SK-MEL-5 (cell line): ENCODE data around the gene SYNJ1. TPM values are rescaled to one million over a fixed set of nuclear protein-coding genes. Genes with fewer than 3 reads are reported as not detected.
A peak's percentile ranks its signal among the peaks of the same experiment; 100 is the strongest.
"Not testable (repeated sequence)": the region's sequence is repeated elsewhere in the genome, so short reads cannot be mapped to it uniquely, and the experiment has no call there.

Experiments used
- DNase-seq: peaks from one replicate; pipeline ENCODE4 v3.0.0-alpha.2; 2016; ENCODE audit warnings: low read depth, low spot score
- in situ Hi-C: cut with HindIII; loops from 2 replicates; pipeline ENCODE4 v1.10.0; 2016; ENCODE audit warnings: low sequenced_read_pairs, high pct_unique_total_duplicates, low pct_unique_long_range_greater_than_20kb
- total RNA-seq: library from RNA; depleted of rRNA; stranded (reverse); fragments of >200 nt; shearing (Covaris generic); gene quantifications from 2 replicates; pipeline ENCODE4 v1.2.3, GENCODE V29; 2014

SYNJ1 gene
- total RNA-seq, 1 experiment from 2014 or later = 34.5 TPM

DNA sequence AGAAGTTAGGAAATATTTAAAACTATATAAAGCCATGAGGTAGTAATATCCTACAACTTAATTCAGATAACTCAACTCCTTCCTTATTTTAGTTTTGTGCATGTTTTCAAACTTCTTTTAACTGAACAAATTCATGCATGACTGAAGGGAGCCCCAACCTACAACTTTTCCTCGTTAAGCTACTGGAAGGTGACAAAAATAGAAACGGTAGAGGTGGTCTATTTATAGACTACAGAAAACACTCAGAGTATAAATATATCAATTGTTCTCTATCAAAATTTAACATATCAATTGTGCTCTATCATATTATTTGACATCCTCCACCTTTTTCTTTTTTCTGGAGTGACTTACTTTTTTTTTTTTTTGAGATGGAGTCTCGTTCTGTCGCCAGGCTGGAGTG lies 16.8 kb downstream of the SYNJ1 start:
- in situ Hi-C loops = no loop called here
- no peak for DNase-seq

DNA sequence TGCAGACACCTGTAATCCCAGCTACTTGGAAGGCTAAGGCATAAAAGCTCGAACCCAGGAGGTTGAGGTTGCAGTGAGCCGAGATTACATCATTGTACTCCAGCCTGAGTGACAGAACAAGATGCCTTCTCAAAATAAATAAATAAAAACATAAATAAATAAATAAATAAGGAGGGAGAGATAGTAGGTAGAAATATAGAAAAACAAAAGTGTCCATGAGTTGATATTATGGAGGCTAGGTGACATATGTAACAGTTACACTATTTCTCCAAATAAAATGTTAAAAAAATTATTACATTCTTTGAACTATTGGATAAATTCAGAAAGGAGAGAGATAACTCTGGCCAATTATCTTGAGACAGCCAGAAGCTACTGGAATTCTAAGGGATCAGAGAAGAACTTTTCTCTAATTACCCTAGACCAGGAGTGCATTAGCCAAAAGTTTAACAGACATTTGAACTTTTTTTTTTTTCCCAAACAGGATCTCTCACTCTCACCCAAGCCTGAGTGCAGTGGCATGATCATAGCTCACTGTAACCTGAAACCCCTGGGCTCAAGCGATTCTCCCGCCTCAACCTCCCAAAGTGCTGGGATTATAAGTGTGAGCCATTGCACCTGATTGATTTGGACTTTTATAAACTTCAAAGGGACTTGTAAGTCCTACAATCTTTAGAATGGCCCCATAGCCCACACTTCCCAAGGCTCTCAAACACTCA lies 17.6 kb downstream of the SYNJ1 start:
- in situ Hi-C loops = no loop called here
- no peak for DNase-seq

DNA sequence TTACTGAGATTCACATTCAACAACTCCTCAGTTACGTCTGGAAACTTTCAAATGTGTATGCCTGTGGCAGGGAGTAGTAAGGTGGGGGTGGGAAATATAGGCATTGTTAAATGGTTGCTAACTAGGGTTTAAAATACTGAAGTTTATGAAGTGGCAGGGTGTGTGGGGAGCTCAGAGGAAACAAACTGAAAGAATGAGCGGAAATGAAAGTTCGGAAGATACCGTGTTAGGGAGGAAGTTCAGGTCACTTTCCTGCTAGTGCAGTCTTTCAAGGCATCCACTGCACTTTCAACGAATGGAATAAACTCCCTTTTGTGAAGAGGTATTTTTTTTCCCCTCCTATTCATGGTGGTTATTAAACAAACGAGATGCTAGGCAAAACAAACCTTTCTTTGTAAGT lies 19.7 kb downstream of the SYNJ1 start:
- in situ Hi-C loops = no loop called here
- peak; percentile 31 for DNase-seq

DNA sequence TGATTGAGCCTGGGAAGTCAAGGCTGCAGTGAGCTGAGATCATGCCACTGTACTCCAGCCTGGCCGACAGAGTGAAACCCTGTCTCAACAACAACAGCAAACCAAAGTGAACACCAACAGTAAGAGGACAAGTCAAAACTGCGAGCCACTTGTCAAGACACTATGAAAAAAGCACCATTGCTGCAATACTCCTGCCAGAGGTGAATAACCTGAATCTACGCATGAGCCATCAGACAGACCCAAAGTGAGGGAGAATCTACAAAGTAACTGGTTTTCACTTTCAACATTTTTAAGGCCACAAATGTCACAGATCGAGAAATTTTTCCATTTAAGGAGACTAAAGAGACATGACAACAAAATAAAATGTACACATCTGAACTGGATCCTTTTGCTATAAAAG lies 21.9 kb downstream of the SYNJ1 start:
- no peak for DNase-seq
- in situ Hi-C loops = no loop called here

DNA sequence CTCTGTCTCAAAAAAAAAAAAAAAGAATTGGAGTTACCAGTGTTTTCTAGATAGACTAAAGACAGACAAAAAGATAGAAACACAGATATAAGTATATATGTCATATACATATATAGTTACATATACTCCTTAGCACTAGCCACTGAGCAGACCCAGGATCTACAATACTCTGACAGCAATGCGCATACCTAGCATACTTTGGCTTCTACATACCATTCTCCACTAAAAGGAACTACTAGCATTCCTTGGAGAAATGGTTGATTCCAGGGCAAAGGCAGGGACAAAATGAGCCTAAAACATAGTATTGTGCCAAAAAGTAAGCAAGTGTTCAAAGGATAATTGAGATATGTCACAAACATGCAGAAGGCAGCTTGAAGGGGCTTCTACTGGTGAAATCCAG lies 22.7 kb downstream of the SYNJ1 start:
- no peak for DNase-seq
- in situ Hi-C loops = no loop called here

DNA sequence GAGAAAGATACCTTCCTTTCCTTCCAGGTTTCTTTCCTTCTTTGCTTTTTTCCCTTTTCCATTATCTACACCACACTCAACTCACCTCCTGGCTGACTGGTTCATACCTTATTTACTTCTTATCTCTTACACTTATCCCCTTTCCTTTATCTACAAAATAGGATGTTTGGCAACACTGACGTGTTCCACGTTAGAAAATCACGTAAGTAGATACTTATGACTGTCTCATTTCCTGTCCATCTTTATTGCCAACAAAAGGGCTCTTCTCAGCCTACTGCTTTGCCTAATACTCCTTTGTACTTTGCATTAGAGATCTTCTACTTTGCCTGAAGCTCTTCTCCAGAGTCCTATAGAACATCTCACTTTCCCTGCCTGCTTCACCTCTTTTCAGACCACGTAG lies 25.1 kb downstream of the SYNJ1 start:
- in situ Hi-C loops = no loop called here
- DNase-seq = peak; percentile 94

DNA sequence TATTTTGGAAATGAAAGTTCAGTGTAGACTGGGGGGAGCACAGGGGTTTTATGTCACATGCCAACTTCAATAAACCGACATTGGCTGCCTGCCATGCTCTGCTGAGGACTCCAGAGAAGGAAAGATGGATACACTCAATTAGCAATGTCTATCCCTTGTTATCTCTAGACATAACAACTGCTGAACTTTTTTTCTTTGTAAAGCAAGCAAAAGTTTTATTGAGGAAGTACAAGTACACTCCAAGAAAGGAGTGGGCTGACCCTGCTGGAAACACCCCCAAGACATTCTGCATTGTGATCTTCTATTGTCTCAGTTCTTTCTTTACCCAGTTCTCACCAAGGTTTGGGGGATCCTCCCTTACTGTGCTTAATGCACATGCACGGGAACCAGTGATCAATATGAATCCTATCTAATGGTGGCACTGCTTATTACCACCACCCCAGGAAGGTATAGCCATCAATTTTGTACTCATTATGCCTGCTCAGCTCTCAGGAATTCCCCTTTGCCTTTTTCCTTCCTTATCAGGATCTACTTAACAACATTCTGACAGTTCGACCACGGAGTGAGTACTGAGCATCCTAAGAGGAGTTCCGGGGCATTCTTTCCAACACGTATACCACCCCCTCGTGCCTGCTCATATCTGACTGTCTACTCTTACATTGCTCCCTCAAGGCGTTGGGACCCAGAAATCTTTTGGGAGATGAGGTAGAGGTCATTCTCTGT lies 28.7 kb downstream of the SYNJ1 start:
- in situ Hi-C loops = no loop called here
- no peak for DNase-seq

DNA sequence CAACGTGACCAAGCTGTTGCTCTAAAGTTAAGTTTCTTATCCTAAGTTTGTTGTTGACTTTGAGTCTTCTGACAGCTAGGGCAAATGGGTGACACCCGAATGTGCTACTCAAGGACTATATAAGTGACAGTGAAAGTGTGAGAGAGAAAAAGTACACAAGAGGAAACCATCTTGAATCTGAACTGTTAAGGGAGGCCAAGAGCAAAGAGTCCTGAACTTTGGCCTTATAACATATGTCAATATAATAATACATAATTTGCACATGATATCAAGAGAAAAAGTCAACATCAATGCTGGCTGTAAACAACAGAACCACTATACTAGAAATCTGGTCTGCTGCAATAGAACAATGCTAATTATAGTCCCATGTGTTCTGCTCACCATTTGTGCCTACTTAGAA lies 29.5 kb downstream of the SYNJ1 start:
- no peak for DNase-seq

DNA sequence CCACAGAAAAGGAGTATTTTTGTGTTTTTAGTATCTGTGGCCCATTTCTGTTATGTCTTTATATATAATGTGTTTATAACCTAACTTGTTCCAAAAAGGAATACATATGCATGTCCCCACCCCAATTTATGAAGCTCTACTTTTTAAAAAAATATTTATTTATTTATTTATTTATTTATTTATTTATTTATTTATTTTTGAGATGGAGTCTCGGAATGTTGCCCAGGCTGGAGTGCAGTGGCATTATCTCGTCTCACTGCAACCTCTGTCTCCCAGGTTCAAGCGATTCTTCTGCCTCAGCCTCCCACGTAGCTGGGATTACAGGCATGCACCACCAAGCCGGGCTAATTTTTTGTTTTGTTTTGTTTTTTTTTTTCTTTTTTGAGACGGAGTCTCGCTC lies 32.3 kb downstream of the SYNJ1 start:
- in situ Hi-C loops, DNase-seq: not testable (repeated sequence)

More for the DNA sequence above, 29.5 kb downstream of the SYNJ1 start:
- in situ Hi-C loops = no loop called here

DNA sequence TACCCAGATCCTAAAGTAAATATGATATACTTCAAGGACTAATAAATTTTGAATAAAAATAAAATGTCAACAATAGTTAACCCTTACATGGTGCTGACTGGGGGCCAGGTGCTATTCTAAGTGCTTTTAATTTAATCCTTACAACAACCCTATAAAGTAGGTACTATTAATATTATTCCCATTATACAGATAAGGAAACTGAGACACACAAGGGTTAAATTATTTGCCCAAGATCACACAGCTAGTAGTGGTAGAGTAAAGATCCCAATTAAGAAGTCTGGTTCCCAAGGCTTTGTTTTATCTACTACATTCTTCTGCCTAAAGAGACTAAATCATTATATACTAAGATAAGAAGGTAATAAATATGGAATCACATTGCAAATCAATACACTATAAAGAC lies 34.2 kb downstream of the SYNJ1 start:
- DNase-seq = no peak
- in situ Hi-C loops = no loop called here

DNA sequence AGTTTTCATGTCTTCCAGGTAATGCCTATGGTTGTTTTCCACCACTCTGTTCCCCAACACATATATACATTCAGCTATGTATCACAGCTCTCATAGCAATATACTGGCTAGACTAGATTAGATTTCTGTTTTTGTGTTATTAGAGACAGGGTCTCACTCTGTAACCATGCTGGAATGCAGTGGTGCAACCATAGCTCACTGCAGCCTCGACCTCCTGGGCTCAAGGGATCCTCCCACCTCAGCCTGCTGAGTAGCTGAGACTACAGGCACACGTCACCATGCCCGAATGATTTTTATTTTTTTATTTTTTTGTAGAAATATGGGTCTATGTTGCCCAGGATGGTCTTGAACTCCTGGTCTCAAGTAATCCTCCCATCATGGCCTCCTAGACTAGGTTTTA lies 37.7 kb downstream of the SYNJ1 start:
- in situ Hi-C loops = no loop called here
- no peak for DNase-seq

DNA sequence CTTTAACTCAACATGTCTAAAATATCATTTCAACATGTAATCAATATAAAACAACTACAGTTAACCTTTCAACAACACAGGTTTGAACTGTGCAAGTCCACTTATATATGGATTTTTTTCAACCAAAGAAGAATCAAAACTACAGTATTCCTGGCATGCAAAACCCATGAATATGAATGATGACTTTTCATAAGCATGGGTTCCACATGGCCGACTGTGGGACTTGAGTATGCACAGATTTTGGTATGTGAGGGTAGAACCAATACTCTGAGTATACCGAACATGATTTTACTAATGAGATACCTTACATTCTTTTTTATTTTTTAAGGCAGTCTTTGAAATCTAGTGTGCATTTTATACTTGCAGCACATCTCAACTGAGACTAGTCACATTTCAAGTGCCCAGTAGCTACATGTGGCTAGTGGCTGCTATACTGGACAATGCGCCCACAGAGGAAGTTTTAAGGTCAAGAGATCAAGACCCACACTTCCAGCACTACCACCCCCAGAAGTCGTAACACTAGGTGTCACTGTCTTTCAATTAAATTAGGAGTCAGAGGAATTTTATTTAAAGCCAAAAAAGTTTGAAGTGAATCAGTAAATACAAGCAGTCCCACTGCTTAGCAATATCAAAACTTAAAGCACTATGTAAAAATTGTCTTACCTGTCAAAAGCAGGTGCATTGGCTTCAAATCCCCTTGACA lies 40.0 kb downstream of the SYNJ1 start:
- in situ Hi-C loops = no loop called here
- DNase-seq = peak; percentile 24

DNA sequence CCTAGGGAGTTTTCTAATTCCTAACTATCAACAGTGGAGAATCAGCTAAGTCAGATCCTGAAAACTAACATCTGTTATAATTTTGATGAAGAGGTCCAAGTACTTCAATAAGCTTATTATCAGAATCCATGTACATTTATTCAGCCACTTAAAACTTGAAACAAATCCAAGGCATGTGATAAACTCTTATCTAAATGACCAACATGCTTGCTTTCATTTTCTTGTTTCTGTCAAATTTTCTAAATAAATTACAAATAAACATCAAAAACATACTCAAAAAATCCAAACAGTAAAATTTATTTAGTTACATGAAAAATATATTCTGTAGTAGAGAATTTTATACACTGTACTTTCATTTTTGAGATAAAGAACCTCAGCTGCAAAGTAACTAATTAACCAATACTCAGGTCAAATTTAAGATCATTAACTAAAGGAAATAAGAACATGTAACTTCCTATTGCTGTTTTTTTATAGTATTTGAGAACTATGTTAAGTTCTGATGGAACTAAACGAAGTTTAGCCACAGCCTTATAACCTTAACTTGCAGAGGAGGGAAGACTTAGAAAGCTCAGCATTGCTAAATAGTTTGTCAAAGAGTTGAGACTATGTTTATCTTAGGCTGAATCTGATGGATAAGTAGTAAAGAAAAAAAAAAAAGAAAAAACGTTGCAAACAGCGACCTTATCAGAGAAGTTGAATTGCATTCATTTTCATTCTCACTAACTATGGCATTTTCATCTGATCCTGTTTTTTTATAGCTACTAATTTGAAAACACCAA lies 44.9 kb downstream of the SYNJ1 start:
- no peak for DNase-seq
- in situ Hi-C loops = no loop called here

DNA sequence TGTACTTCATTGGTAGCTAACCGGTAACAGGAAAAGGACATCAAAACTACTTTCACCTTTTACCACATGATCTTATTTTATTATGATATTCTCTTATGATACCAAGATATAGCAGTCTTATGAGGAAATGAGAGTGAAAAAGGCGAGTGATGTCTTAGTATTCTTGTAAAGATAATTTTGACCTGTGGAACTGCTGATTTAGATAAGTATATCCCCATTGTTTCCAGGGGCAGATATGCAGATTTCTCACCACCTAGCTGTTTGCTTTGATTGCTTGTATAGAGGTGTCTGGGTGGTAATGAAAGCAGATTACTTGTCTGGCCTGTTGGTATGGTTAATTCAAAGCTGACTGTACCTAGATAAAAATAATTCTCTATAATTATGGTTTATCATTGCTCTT lies 53.1 kb downstream of the SYNJ1 start:
- DNase-seq = no peak
- in situ Hi-C loops = no loop called here

DNA sequence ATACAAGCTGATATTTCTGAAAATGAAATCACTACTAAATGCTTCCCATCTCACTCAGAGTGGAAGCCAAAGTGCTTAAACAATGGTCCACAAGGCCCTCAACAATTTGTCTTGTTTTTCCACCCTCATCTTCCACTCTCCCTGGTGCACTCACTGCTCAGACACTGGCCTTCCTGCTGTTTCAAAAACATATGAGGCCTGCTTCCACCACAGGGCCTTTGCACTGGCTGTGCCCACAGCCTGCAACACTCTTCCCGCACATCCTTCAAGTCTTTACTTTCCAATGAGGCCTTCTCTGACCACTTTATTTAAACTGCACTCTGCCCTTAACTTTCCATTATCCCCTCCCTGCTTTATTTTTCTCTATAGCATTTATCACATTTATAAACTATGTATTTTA lies 53.8 kb downstream of the SYNJ1 start:
- DNase-seq = no peak
- in situ Hi-C loops = no loop called here

DNA sequence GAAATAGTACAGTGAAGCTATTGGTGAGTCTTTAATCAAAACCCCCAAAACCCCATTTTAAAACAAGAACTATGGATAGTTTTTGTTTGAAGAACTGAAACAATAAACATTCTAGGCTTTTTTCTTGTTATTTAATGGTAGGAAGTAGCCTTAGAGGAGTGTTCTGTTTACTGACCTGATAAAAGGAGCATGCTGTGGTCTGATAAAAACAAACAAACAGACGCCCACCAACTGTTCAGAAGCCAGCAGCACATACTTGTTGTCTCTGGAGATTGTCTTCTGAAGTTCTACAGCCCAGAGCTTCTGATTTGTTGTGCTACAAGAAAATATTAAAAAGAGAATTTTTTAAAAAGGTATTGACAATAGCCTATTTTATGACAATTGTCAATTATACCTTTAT lies 61.6 kb downstream of the SYNJ1 start:
- in situ Hi-C loops = no loop called here

DNA sequence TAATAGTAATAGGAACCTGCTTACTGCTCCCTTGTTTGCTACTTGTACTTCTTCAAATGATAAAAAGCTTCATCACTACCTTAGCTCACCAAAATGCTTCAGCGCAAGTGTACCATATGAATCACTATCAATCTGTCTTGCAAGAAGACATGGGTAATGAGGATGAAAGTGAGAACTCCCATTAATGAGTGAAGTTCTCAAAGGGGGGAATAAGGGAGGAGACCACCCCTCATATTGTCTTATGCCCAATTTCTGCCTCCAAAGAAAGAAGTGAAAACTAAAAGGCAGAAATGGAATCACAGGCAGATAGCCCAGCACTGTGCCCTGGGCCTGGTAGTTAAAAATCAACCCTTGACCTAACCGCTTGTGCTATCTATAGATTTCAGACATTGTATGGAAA lies 63.7 kb downstream of the SYNJ1 start:
- in situ Hi-C loops, DNase-seq: not testable (repeated sequence)

More for the DNA sequence above, 61.6 kb downstream of the SYNJ1 start:
- no peak for DNase-seq

DNA sequence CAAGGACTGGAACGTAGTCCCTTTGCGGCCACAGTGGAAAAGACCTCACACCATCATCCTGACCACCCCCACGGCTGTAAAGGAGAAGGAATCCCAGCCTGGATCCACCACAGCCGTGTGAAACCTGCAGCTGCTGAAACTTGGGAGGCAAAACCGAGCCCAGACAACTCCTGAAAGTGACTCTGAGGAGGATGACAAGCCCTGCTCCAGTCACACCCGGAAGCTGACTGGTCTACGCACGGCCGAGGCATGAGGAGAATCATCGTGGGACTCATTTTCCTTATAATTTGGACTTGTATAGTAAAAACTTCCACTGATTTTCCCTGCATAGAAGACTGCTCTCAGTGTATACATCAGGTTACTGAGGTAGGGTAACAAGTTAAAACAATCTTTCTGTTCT lies 65.8 kb downstream of the SYNJ1 start:
- in situ Hi-C loops = not testable (repeated sequence)

More for the DNA sequence above, 65.8 kb downstream of the SYNJ1 start:
- not testable (repeated sequence) for DNase-seq
